PC-9 (cell line): Measurements from ENCODE around the gene KAT6B. TPM values are rescaled to one million over a fixed set of nuclear protein-coding genes. Genes with fewer than 3 reads are reported as not detected.

Source experiments
- BruUV-seq: library from RNA; stranded (reverse); fragments of 400-500 nt; replicated peaks from 2 replicates; lab custom pipeline; 2021; lab: Mats Ljungman, UMichigan
- CTCF ChIA-PET: fragments of 300-600 bp; sonication (Branson Sonifier 250); formaldehyde crosslinking; loops from one replicate; lab custom pipeline; 2022; ENCODE audit warnings: antibody characterized with exemption; lab: Charles Lee
- POLR2A ChIA-PET: fragments of 300-600 bp; sonication (Branson Sonifier 250); formaldehyde crosslinking; loops from one replicate; lab custom pipeline; 2022; ENCODE audit warnings: antibody characterized with exemption; ENCODE audit not compliant: unreplicated experiment; lab: Charles Lee
- DNase-seq, 2 experiments: peaks; one replicate each; pipeline versions ENCODE4 v3.0.0 to v3.0.0-alpha.2; 2015 to 2022; ENCODE audit warnings: mixed read lengths in 1 of 2
- H2AFZ ChIP-seq: fragments of 200-600 bp; sonication (generic); 2 replicates; pipeline ENCODE4 v1.8.1; 2017; ENCODE audit warnings: antibody characterized with exemption
- H3F3A ChIP-seq: fragments of 200-600 bp; sonication (generic); 2 replicates; pipeline ENCODE4 v1.8.1; 2017; ENCODE audit warnings: antibody characterized with exemption, mild to moderate bottlenecking, low read depth; ENCODE audit not compliant: insufficient read depth
- H3K27ac ChIP-seq: fragments of 200-600 bp; sonication (generic); 2 replicates; pipeline ENCODE4 v1.6.1; 2016; ENCODE audit warnings: mixed run types
- H3K27me3 ChIP-seq: fragments of 200-600 bp; sonication (generic); 2 replicates; pipeline ENCODE4 v1.6.1; 2016; ENCODE audit warnings: low read depth, mixed run types; ENCODE audit not compliant: insufficient read depth
- H3K36me3 ChIP-seq: fragments of 200-600 bp; sonication (generic); 2 replicates; pipeline ENCODE4 v1.6.1; 2016; ENCODE audit warnings: low read depth, mixed run types
- H3K4me1 ChIP-seq: fragments of 200-600 bp; sonication (generic); replicated peaks from 2 replicates; pipeline ENCODE4 v1.6.1; 2016; ENCODE audit warnings: mixed run types; ENCODE audit not compliant: insufficient read depth
- H3K4me2 ChIP-seq: fragments of 200-600 bp; sonication (generic); 2 replicates; pipeline ENCODE4 v1.6.1; 2017; ENCODE audit warnings: mixed run types
- H3K4me3 ChIP-seq: fragments of 200-600 bp; sonication (generic); 2 replicates; pipeline ENCODE4 v1.6.1; 2016; ENCODE audit warnings: mixed run types
- H3K79me2 ChIP-seq: fragments of 200-600 bp; sonication (generic); 2 replicates; pipeline ENCODE4 v1.6.1; 2017; ENCODE audit warnings: low read depth, mixed run types
- H3K9me2 ChIP-seq: fragments of 200-600 bp; sonication (generic); 2 replicates; pipeline ENCODE4 v1.8.1; 2017; ENCODE audit warnings: mild to moderate bottlenecking; ENCODE audit not compliant: insufficient read depth
- H3K9me3 ChIP-seq: fragments of 200-600 bp; sonication (generic); 2 replicates; pipeline ENCODE4 v1.8.1; 2016; ENCODE audit warnings: low read depth; ENCODE audit not compliant: insufficient read depth
- H4K20me1 ChIP-seq: fragments of 200-600 bp; sonication (generic); 2 replicates; pipeline ENCODE4 v1.8.1; 2017; ENCODE audit not compliant: insufficient read depth
- CTCF ChIP-seq: fragments of 200-600 bp; sonication (generic); conservative IDR thresholded peaks from 2 replicates; pipeline ENCODE4 v1.6.1; 2017; ENCODE audit warnings: mixed run types, antibody characterized with exemption, mild to moderate bottlenecking, moderate library complexity
- EZH2 ChIP-seq: fragments of 200-600 bp; sonication (generic); IDR thresholded peaks from 2 replicates; pipeline ENCODE4 v1.8.0; 2017; ENCODE audit warnings: antibody characterized with exemption, low read depth
- intact Hi-C: fragments of 100-400 bp; cut with micrococcal nuclease; formaldehyde crosslinking; loops from one replicate; pipeline ENCODE4 v1.10.0; 2022; ENCODE audit not compliant: unreplicated experiment
- total RNA-seq: library from RNA; stranded (reverse); gene quantifications from 2 replicates; pipeline ENCODE4 v1.2.3, GENCODE V29; 2021

Gene KAT6B
- total RNA-seq, 1 experiment from 2014 or later: 30.9 TPM

- Histone ChIP-seq H2AFZ (no peak overlapping the region), H3K79me2 (no peaks in the 10 kb centered on the region), H3K4me3 (no peak overlapping the region), H3F3A (no peaks in the 10 kb centered on the region), H3K27ac (no peak overlapping the region), H3K9me3 (no peaks in the 10 kb centered on the region), H3K27me3 (no peaks in the 10 kb centered on the region), H3K4me1 (no peaks in the 10 kb centered on the region), H3K36me3 (no peaks in the 10 kb centered on the region), H3K9me2 (no peaks in the 10 kb centered on the region), H3K4me2 (no peak overlapping the region), H4K20me1 (no peaks in the 10 kb centered on the region)
- CTCF ChIA-PET: interaction anchor here (0.6 to 0.7 kb wide), 2 partner anchors 841 to 886 kb away, joined by 4 read pairs; no protein-coding TSS in a partner anchor
- intact Hi-C loops: no loop called here
- TF ChIP-seq CTCF: no peak
- POLR2A ChIA-PET: interaction anchor here (0.6 kb wide), 1 partner anchor 153 kb away, joined by 4 read pairs; no protein-coding TSS in a partner anchor
- BruUV-seq: no TSS peak
- no peak for DNase-seq
Measured at GRCh38 chr10:75076348-75076747, 249.9 kb downstream of the KAT6B start.

GRCh38 chr10:75079436-75080083 is 253.2 kb downstream of the KAT6B start:
- H3K27me3 ChIP-seq: no peaks in the 10 kb centered on the region
- H3K9me3 ChIP-seq: no peaks in the 10 kb centered on the region
- DNase-seq: no peak
- H3K9me2 ChIP-seq: no peaks in the 10 kb centered on the region
- no peak overlapping the region for H3K4me2 ChIP-seq
- TF ChIP-seq EZH2 (no peak), CTCF (no peak)
- no peak overlapping the region for H2AFZ ChIP-seq
- H3K4me1 ChIP-seq: no peaks in the 10 kb centered on the region
- intact Hi-C loops: no loop called here
- no TSS peak for BruUV-seq
- ChIA-PET POLR2A (no interaction called here), CTCF (no interaction called here)
- H3K4me3 ChIP-seq: no peak overlapping the region
- no peaks in the 10 kb centered on the region for H3K36me3 ChIP-seq
- no peaks in the 10 kb centered on the region for H3K79me2 ChIP-seq
- no peaks in the 10 kb centered on the region for H3F3A ChIP-seq
- no peaks in the 10 kb centered on the region for H4K20me1 ChIP-seq
- H3K27ac ChIP-seq: no peak overlapping the region

- DNase-seq: no peak
- no peaks in the 10 kb centered on the region for H3K36me3 ChIP-seq
- ChIA-PET POLR2A (interaction anchor here (0.6 kb wide), 1 partner anchor 557 kb away, joined by 3 read pairs; no protein-coding TSS in a partner anchor), CTCF (no interaction called here)
- intact Hi-C loops: no loop called here
- no peaks in the 10 kb centered on the region for H3F3A ChIP-seq
- H3K27me3 ChIP-seq: no peaks in the 10 kb centered on the region
- no peaks in the 10 kb centered on the region for H3K79me2 ChIP-seq
- H3K27ac ChIP-seq: no peak overlapping the region
- no peak overlapping the region for H3K4me2 ChIP-seq
- no peaks in the 10 kb centered on the region for H3K9me2 ChIP-seq
- H2AFZ ChIP-seq: no peak overlapping the region
- no peak overlapping the region for H3K4me3 ChIP-seq
- H3K9me3 ChIP-seq: no peaks in the 10 kb centered on the region
- no peaks in the 10 kb centered on the region for H4K20me1 ChIP-seq
- no peak for TF ChIP-seq EZH2
- no peak for TF ChIP-seq CTCF
- no peaks in the 10 kb centered on the region for H3K4me1 ChIP-seq
- BruUV-seq: no TSS peak
Measured at GRCh38 chr10:75080554-75080953, 254.2 kb downstream of the KAT6B start.
